GM23248 (cell line): ENCODE measurements around the gene ZBTB16. TPM values are rescaled to one million over a fixed set of nuclear protein-coding genes. Genes with fewer than 3 reads are reported as not detected.
A peak's percentile ranks its signal among the peaks of the same experiment; 100 is the strongest.

ENCODE experiments used
- DNase-seq: peaks from one replicate; pipeline ENCODE4 v3.0.0-alpha.2; 2015
- H2AFZ ChIP-seq: fragments of 200-600 bp; sonication (generic); 2 replicates; pipeline ENCODE4 v1.6.1; 2016; ENCODE audit warnings: antibody characterized with exemption
- H3F3A ChIP-seq: fragments of 200-600 bp; sonication (generic); 2 replicates; pipeline ENCODE4 v1.6.1; 2016; ENCODE audit warnings: mild to moderate bottlenecking, antibody characterized with exemption, mixed run types; ENCODE audit not compliant: insufficient read depth
- H3K27ac ChIP-seq: fragments of 200-600 bp; sonication (generic); 2 replicates; pipeline ENCODE4 v1.5.1; 2016; ENCODE audit warnings: mild to moderate bottlenecking
- H3K27me3 ChIP-seq: fragments of 200-600 bp; sonication (generic); replicated peaks from 2 replicates; pipeline ENCODE4 v1.6.1; 2016; ENCODE audit warnings: mild to moderate bottlenecking; ENCODE audit not compliant: insufficient read depth
- H3K36me3 ChIP-seq: fragments of 200-600 bp; sonication (generic); 2 replicates; pipeline ENCODE4 v1.6.1; 2016; ENCODE audit warnings: low read depth, mild to moderate bottlenecking
- H3K4me1 ChIP-seq: fragments of 200-600 bp; sonication (generic); 2 replicates; pipeline ENCODE4 v1.6.1; 2016; ENCODE audit warnings: mild to moderate bottlenecking; ENCODE audit not compliant: insufficient read depth
- H3K4me2 ChIP-seq: fragments of 200-600 bp; sonication (generic); one replicate; pipeline ENCODE4 v1.6.1; 2016; ENCODE audit warnings: mild to moderate bottlenecking; ENCODE audit not compliant: unreplicated experiment
- H3K4me3 ChIP-seq: fragments of 200-600 bp; sonication (generic); 2 replicates; pipeline ENCODE4 v1.5.1; 2016; ENCODE audit warnings: mild to moderate bottlenecking
- H3K79me2 ChIP-seq: fragments of 200-600 bp; sonication (generic); 2 replicates; pipeline ENCODE4 v1.6.1; 2016; ENCODE audit warnings: mild to moderate bottlenecking; ENCODE audit not compliant: insufficient read depth
- H3K9ac ChIP-seq: fragments of 200-600 bp; sonication (generic); 2 replicates; pipeline ENCODE4 v1.6.1; 2016; ENCODE audit warnings: mild to moderate bottlenecking
- H3K9me2 ChIP-seq: fragments of 200-600 bp; sonication (generic); 2 replicates; pipeline ENCODE4 v1.6.1; 2016; ENCODE audit warnings: mixed run types, mild to moderate bottlenecking, moderate library complexity; ENCODE audit not compliant: insufficient read depth
- H3K9me3 ChIP-seq: fragments of 200-600 bp; sonication (generic); one replicate; pipeline ENCODE4 v1.6.1; 2017; ENCODE audit warnings: low read depth
- H4K20me1 ChIP-seq: fragments of 200-600 bp; sonication (generic); 2 replicates; pipeline ENCODE4 v1.6.0; 2016; ENCODE audit not compliant: insufficient read depth
- EZH2 ChIP-seq: fragments of 200-600 bp; sonication (generic); IDR thresholded peaks from 2 replicates; pipeline ENCODE4 v1.6.1; 2018; ENCODE audit warnings: antibody characterized with exemption, mild to moderate bottlenecking; ENCODE audit not compliant: insufficient read depth, poor library complexity, severe bottlenecking
- EZH2phosphoT487 ChIP-seq: fragments of 200-600 bp; sonication (generic); IDR thresholded peaks from 2 replicates; pipeline ENCODE4 v1.6.1; 2018; ENCODE audit warnings: antibody characterized with exemption, moderate library complexity, mild to moderate bottlenecking, low read depth; ENCODE audit not compliant: insufficient read depth
- WGBS, 2 experiments: methylation state at CpG; one replicate each; pipeline ENCODE4 v1.1.6; 2015 to 2017; ENCODE audit warnings: low lambda C conversion rate in 2 of 2, low coverage in 1 of 2; ENCODE audit errors: missing lambda C conversion rate in 2 of 2; 5-methylcytosine and 5-hydroxymethylcytosine counted together
- in situ Hi-C: fragments of 300-500 bp; cut with MboI; formaldehyde crosslinking; loops from 2 replicates; pipeline ENCODE4 v1.15.0; 2020
- polyA plus RNA-seq: library from polyadenylated mRNA; unstranded; fragments of >200 nt; fragmentation: Nextera tagmentation; extraction: Ambion mirVana; gene quantifications from 2 replicates; pipeline ENCODE4 v1.2.1, GENCODE V29; 2016
- total RNA-seq: library from RNA; depleted of rRNA; stranded (reverse); fragments of >200 nt; shearing (Covaris generic); gene quantifications from 2 replicates; pipeline ENCODE4 v1.2.3, GENCODE V29; 2014

Gene ZBTB16
- total and polyA plus RNA-seq, 2 experiments from 2014 or later = not detected

DNA sequence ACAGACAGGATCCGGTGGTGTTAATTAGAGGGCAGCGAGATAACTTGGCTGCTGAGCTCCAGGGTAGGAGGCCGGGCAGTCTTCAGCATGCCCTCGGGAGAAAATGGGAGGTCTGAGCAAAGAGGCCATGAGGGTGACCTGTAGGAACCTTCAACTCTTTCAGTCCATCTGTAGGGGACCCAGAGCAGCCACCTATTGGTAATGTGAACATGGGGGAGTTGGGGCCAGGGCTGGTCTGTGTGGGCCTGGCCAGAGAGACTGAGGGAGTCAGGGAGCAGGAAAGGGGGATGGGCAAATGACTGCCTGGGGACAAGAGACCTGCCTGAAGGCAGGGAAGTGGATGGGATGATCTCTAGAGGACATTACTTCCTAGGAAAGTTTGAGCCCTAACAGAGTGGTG lies 135.6 kb downstream of the ZBTB16 start:
- H4K20me1 ChIP-seq = no peaks in the 10 kb centered on the region
- H3K4me1 ChIP-seq = peaks cover 13% of the 10 kb centered on the region; the same call in 1 of the 2 replicates
- no peak overlapping the region for H3K27ac ChIP-seq
- H3K4me3 ChIP-seq = no peak overlapping the region
- H3K4me2 ChIP-seq = no peak overlapping the region
- no peaks in the 10 kb centered on the region for H3K79me2 ChIP-seq
- H2AFZ ChIP-seq = no peak overlapping the region
- WGBS, 2 experiments = 75 to 82% methylated on average over 4 of the region's 4 CpGs
- in situ Hi-C loops = no loop called here
- 0 out of 2 replicates have a peak, but pooled peaks cover 8% of the 10 kb centered on the region for H3F3A ChIP-seq
- no peak for TF ChIP-seq EZH2
- no peak for TF ChIP-seq EZH2phosphoT487
- no peaks in the 10 kb centered on the region for H3K36me3 ChIP-seq
- no peak for DNase-seq
- H3K9ac ChIP-seq = no peak overlapping the region
- H3K27me3 ChIP-seq = no peaks in the 10 kb centered on the region
- H3K9me3 ChIP-seq = no peaks in the 10 kb centered on the region
- H3K9me2 ChIP-seq = no peaks in the 10 kb centered on the region

DNA sequence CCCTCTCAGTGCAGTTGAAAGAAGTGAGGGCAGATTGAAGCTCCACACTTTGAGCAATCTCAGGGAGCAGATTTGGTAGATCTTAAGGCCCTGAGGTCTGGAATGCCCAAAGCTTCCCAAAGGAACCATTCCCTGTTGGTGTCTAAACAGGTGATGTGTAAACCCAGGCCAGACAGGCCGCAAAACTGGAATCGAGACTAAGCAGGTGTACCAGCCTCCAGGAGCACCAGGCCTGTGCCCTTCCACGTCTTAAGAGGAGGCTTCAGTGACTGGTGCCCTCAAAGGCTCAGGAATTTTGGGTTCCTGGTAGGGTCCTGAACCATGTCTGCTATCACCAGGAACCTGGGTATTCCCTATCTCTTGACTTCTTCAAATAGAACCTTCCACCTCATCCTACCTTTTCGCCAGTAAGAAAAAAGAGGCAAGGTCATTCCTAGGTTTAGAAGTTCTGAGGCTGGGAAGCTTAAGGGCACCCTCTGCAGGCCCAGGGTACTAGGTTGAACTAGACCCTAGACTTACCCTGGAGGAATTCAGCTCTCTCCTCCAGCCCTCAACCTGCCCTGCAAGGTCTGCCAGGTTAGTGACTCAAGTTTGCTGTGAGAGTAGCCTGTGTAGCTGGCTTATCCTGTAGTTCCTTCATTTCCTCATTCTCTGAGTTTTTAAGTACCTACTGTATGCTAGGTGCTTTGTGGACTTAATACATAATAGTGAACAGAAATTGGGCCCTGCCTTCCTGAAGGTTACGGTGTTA lies 136.6 kb downstream of the ZBTB16 start:
- no peaks in the 10 kb centered on the region for H4K20me1 ChIP-seq
- no peaks in the 10 kb centered on the region for H3K27me3 ChIP-seq
- no peaks in the 10 kb centered on the region for H3K36me3 ChIP-seq
- no peaks in the 10 kb centered on the region for H3K79me2 ChIP-seq
- peak; percentile 13 for DNase-seq
- H3K9me3 ChIP-seq = no peaks in the 10 kb centered on the region
- H2AFZ ChIP-seq = no peak overlapping the region
- no peak overlapping the region for H3K27ac ChIP-seq
- TF ChIP-seq EZH2phosphoT487 = no peak
- TF ChIP-seq EZH2 = no peak
- H3K4me3 ChIP-seq = no peak overlapping the region
- in situ Hi-C loops = no loop called here
- no peaks in the 10 kb centered on the region for H3K9me2 ChIP-seq
- WGBS, 2 experiments = 90 to 91% methylated on average over 5 of the region's 5 CpGs
- peaks cover 13% of the 10 kb centered on the region; the same call in 1 of the 2 replicates for H3K4me1 ChIP-seq
- H3K4me2 ChIP-seq = no peak overlapping the region
- H3K9ac ChIP-seq = no peak overlapping the region
- 0 out of 2 replicates have a peak, but pooled peaks cover 8% of the 10 kb centered on the region for H3F3A ChIP-seq

DNA sequence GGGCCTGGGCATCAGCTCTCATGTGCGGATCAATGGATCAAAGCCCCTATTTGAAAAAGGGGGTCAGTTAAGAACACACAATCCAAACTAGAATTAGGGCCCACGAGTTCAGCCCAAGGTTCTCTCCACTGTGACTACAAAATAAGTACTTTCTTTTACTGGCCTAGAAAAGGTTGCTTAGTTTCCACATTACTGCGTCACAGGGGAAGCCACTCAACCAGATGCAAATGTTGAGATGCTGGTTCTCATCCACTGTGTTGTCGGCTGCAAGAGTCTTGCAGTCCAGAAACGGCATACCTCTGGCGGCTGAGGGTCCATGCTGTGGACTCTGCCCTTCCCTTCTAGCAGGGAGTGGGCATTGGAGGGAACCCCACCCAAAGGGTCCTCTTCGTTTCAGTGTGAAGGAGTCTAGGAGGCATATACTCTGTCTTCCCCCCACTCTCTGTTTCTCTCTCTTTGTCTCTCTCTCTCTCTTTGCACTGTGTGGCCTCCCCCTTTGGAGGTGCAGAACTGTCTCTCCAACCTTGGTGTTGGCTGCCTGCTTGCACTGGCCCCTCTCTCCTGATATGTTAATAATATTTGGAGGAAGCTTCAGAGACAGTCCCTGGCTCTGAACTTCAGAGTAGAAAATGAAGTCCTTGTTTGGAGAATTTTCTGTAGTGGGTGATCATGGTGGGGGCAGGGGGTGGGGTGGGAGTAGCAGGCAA lies 137.6 kb downstream of the ZBTB16 start:
- 50 to 62% methylated on average over 7 of the region's 7 CpGs for WGBS, 2 experiments
- in situ Hi-C loops = no loop called here

DNA sequence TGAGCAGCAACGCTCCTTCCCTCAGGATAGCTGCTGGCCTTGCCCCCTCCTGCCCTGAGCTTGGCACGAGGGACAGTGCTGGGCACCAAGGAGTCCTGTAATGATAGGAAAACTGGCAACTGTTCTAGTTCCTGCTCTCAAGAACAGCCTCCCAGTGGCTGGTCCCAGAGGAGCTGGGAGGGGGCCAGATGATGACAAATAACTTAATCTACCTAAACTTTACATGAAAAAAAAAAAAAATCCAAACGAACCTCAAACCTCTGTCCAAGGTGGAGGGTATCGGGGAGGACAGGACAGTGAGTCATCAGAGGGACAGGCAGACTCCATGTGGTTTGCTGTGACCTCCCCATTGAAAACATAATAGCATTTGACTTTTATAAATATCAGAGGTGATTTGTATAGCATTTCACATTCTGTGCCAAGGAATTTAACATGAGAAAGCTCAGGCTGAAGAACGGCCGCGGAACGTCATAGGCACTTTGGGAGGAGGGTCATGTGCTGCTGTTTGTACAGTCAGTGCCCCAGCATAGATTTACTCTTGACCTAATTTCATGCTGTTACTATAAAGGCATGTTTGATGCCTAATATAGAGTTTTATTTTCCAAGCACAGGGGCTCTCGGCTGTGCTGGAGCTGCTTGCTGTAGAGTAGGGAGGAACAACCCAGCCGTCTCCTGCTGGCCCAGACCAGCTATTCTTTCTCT lies 138.4 kb downstream of the ZBTB16 start:
- H3K4me2 ChIP-seq = peak overlapping the region; percentile 33

More for the DNA sequence above, 137.6 kb downstream of the ZBTB16 start:
- H3K4me2 ChIP-seq = no peak overlapping the region
- H3K9me2 ChIP-seq = no peaks in the 10 kb centered on the region
- H3F3A ChIP-seq = 0 out of 2 replicates have a peak, but pooled peaks cover 8% of the 10 kb centered on the region
- no peaks in the 10 kb centered on the region for H3K9me3 ChIP-seq
- H4K20me1 ChIP-seq = no peaks in the 10 kb centered on the region
- no peak overlapping the region for H3K4me3 ChIP-seq
- H3K79me2 ChIP-seq = no peaks in the 10 kb centered on the region
- peaks cover 13% of the 10 kb centered on the region; the same call in 1 of the 2 replicates for H3K4me1 ChIP-seq
- no peak overlapping the region for H3K27ac ChIP-seq
- H3K36me3 ChIP-seq = no peaks in the 10 kb centered on the region
- H3K9ac ChIP-seq = no peak overlapping the region
- no peak for TF ChIP-seq EZH2phosphoT487
- TF ChIP-seq EZH2 = no peak
- H2AFZ ChIP-seq = no peak overlapping the region
- DNase-seq = no peak
- no peaks in the 10 kb centered on the region for H3K27me3 ChIP-seq

More for the DNA sequence above, 138.4 kb downstream of the ZBTB16 start:
- H3F3A ChIP-seq = 0 out of 2 replicates have a peak, but pooled peaks cover 8% of the 10 kb centered on the region
- no peaks in the 10 kb centered on the region for H3K36me3 ChIP-seq
- H4K20me1 ChIP-seq = no peaks in the 10 kb centered on the region
- no peaks in the 10 kb centered on the region for H3K79me2 ChIP-seq
- peak; percentile 89 for DNase-seq
- peaks cover 13% of the 10 kb centered on the region; the same call in 1 of the 2 replicates for H3K4me1 ChIP-seq
- no peaks in the 10 kb centered on the region for H3K9me3 ChIP-seq
- no peak overlapping the region for H3K9ac ChIP-seq
- H3K9me2 ChIP-seq = no peaks in the 10 kb centered on the region
- no peak overlapping the region for H2AFZ ChIP-seq
- no peaks in the 10 kb centered on the region for H3K27me3 ChIP-seq
- H3K4me3 ChIP-seq = no peak overlapping the region
- in situ Hi-C loops = no loop called here
- no peak overlapping the region for H3K27ac ChIP-seq
- TF ChIP-seq EZH2phosphoT487 (no peak), EZH2 (no peak)
- WGBS, 2 experiments = 4 to 5% methylated on average over 10 of the region's 10 CpGs
